Neutrophil (primary cell): ENCODE data around the gene TSEN2.
"Not testable (repeated sequence)": the region's sequence is repeated elsewhere in the genome, so short reads cannot be mapped to it uniquely, and the experiment has no call there.

ENCODE experiments used
- H3K27ac ChIP-seq: fragments of 200-600 bp; sonication (generic); 2 replicates; pipeline ENCODE4 v1.5.1; 2016; ENCODE audit warnings: mild to moderate bottlenecking, moderate library complexity
- H3K27me3 ChIP-seq: fragments of 200-600 bp; sonication (generic); 2 replicates; pipeline ENCODE4 v1.6.0; 2016; ENCODE audit warnings: mild to moderate bottlenecking
- H3K36me3 ChIP-seq: fragments of 200-600 bp; sonication (generic); 2 replicates; pipeline ENCODE4 v1.5.1; 2017
- H3K4me1 ChIP-seq, 2 experiments: fragments of 200-600 bp in 1 of 2; sonication (generic) in 1 of 2; 1 replicate in 1 of 2; 2 replicates in 1 of 2; pipeline versions ENCODE4 v1.5.1 to v1.6.1; 2013 to 2016; ENCODE audit warnings: low read depth in 1 of 2, low read length in 1 of 2, mild to moderate bottlenecking in 1 of 2, moderate library complexity in 1 of 2; ENCODE audit not compliant: control insufficient read depth in 1 of 2, insufficient read depth in 1 of 2
- H3K4me3 ChIP-seq, 2 experiments: fragments of 200-600 bp in 1 of 2; sonication (generic) in 1 of 2; 1 replicate in 1 of 2; 2 replicates in 1 of 2; pipeline ENCODE4 v1.5.1; 2013 to 2016; ENCODE audit warnings: low read depth in 1 of 2, low read length in 1 of 2, mild to moderate bottlenecking in 1 of 2, moderate library complexity in 1 of 2
- H3K9me3 ChIP-seq: fragments of 200-600 bp; sonication (generic); 2 replicates; pipeline ENCODE4 v1.5.1; 2016
- CTCF ChIP-seq: fragments of 200-600 bp; sonication (generic); IDR thresholded peaks from 2 replicates; pipeline ENCODE4 v1.5.1; 2016; ENCODE audit warnings: antibody characterized with exemption

The TSEN2 gene

DNA sequence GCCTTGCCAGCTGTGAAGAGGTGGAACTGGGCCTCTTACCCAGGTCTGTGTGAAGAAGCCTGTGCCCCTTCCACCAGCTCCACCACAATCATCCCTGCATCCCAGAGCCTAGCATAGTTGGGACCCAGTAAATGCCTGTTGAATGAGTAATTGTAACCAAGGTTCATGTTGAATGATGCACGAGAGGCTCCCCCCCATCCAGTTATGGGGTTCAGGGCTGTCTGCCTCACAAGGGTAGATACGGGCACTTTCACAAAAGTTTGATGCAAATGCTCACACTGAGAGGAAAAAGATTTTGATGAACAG lies 29.5 kb upstream of the TSEN2 start:
- no peak overlapping the region for H3K4me3 ChIP-seq
- no peaks in the 10 kb centered on the region for H3K36me3 ChIP-seq
- H3K27me3 ChIP-seq, result no peaks in the 10 kb centered on the region
- peaks cover 38 to 42% of the 10 kb centered on the region in 2 experiments for H3K4me1 ChIP-seq
- TF ChIP-seq CTCF, result no peak
- H3K27ac ChIP-seq, result no peak overlapping the region
- no peaks in the 10 kb centered on the region for H3K9me3 ChIP-seq

- H3K27ac ChIP-seq, result no peak overlapping the region
- no peak for TF ChIP-seq CTCF
- H3K27me3 ChIP-seq, result no peaks in the 10 kb centered on the region
- H3K4me3 ChIP-seq, result no peak overlapping the region
- peaks cover 48 to 51% of the 10 kb centered on the region in 2 experiments for H3K4me1 ChIP-seq
- H3K36me3 ChIP-seq, result no peaks in the 10 kb centered on the region
- no peaks in the 10 kb centered on the region for H3K9me3 ChIP-seq
Measured at GRCh38 chr3:12455740-12456139, 28.5 kb upstream of the TSEN2 start.

- Histone ChIP-seq H3K27me3 (no peaks in the 10 kb centered on the region), H3K36me3 (no peaks in the 10 kb centered on the region), H3K4me3 (no peak overlapping the region), H3K9me3 (no peaks in the 10 kb centered on the region), H3K27ac (no peak overlapping the region), H3K4me1 (peaks cover 51 to 55% of the 10 kb centered on the region in 2 experiments)
- TF ChIP-seq CTCF, result no peak
Measured at GRCh38 chr3:12456441-12456840, 27.8 kb upstream of the TSEN2 start.

DNA sequence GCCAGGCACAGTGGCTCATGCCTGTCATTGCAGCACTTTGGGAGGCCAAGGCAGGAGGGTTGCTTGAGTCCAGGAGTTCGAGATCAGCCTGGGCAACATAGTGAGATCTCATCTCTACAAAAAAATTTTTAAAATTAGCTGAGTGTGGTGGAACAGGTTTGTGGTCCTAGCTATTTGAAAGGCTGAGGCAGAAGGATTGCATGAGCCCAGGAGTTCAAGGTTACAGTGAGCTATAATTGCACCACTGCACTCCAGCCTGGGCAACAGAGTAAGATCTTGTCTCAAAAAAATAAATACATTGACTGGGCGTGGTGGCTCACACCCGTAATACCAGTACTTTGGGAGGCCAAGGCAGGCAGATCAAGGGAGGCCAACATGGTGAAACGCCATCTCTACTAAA lies 26.9 kb upstream of the TSEN2 start:
- H3K9me3 ChIP-seq, H3K4me3 ChIP-seq, H3K36me3 ChIP-seq, H3K27me3 ChIP-seq, H3K27ac ChIP-seq: not testable (repeated sequence)
- H3K4me1 ChIP-seq, result peaks cover 53 to 64% of the 10 kb centered on the region in 2 experiments

DNA sequence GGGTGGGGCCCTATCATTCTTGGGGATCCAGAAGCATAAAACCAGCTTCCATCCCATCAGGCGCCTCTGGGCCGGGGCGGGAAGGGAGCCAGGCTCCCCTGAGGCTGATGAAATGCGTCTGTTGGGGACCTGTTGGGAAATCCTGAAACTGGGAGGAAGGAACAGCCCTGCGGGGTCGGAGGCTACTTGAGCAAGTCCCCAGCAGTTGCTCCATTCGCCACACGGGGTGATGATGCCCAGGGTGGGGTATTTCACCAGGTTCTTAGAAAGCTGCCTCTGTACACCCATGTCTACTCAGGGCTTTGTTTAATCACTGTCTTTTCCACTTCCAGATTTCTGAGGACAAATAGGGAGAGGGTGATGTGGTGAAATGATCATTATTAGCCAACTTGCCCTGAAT lies 25.4 kb upstream of the TSEN2 start:
- Histone ChIP-seq H3K27me3 (no peaks in the 10 kb centered on the region), H3K9me3 (no peaks in the 10 kb centered on the region), H3K4me1 (peaks cover 68 to 70% of the 10 kb centered on the region in 2 experiments), H3K36me3 (no peaks in the 10 kb centered on the region), H3K27ac (peak overlapping the region; percentile 60), H3K4me3 (peak overlapping the region; percentile 17 to 19)
- no peak for TF ChIP-seq CTCF

DNA sequence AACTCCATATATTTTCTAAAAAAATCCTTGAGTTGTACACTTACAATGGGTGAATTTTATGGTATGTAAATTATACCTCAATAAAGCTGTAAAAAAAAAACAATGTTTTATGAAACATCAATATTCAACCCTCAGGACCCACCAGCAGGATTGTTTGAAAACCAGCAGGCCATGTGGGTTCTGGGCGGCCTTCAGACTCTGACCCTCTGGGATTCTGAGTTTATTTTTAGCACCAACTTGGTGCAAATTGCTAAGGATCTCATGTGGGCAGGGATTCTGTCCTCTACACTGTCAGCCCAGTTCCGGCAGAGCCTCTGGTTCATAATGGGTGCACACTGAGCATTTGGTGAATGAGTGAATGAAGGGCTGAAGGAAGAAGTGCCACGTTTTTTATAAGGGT lies 24.2 kb upstream of the TSEN2 start:
- peaks cover 66 to 76% of the 10 kb centered on the region in 2 experiments for H3K4me1 ChIP-seq
- no peak overlapping the region for H3K27ac ChIP-seq
- H3K27me3 ChIP-seq, result no peaks in the 10 kb centered on the region
- TF ChIP-seq CTCF, result no peak
- H3K36me3 ChIP-seq, result no peaks in the 10 kb centered on the region
- H3K9me3 ChIP-seq, result no peaks in the 10 kb centered on the region
- no peak overlapping the region for H3K4me3 ChIP-seq
